HFF-Myc (cell line): ENCODE data around the gene TRPV5.

Experiments
- DNase-seq: peaks from one replicate; pipeline ENCODE4 v3.0.0-alpha.2; 2011; ENCODE audit warnings: low read depth; ENCODE audit errors: extremely low read depth
- H3K4me3 ChIP-seq: replicated peaks from 2 replicates; pipeline ENCODE4 v1.5.1; 2011; ENCODE audit warnings: low read depth, mild to moderate bottlenecking, control low read depth, low read length
- TF ChIP-seq, protein P1 (sequence below): IDR thresholded peaks from 2 replicates; pipeline ENCODE4 v1.5.1; 2012; ENCODE audit warnings: mild to moderate bottlenecking, low read depth, low read length, control low read depth; ENCODE audit errors: missing control alignments

The TRPV5 gene

GRCh38 chr7:142866361-142867096 lies 67.0 kb downstream of the TRPV5 start:
- H3K4me3 ChIP-seq: no peak overlapping the region

GRCh38 chr7:142865766-142866165 lies 67.8 kb downstream of the TRPV5 start:
- TF ChIP-seq, protein P1, sequence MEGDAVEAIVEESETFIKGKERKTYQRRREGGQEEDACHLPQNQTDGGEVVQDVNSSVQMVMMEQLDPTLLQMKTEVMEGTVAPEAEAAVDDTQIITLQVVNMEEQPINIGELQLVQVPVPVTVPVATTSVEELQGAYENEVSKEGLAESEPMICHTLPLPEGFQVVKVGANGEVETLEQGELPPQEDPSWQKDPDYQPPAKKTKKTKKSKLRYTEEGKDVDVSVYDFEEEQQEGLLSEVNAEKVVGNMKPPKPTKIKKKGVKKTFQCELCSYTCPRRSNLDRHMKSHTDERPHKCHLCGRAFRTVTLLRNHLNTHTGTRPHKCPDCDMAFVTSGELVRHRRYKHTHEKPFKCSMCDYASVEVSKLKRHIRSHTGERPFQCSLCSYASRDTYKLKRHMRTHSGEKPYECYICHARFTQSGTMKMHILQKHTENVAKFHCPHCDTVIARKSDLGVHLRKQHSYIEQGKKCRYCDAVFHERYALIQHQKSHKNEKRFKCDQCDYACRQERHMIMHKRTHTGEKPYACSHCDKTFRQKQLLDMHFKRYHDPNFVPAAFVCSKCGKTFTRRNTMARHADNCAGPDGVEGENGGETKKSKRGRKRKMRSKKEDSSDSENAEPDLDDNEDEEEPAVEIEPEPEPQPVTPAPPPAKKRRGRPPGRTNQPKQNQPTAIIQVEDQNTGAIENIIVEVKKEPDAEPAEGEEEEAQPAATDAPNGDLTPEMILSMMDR: no peak
- DNase-seq: no peak

More at GRCh38 chr7:142866361-142867096, 67.0 kb downstream of the TRPV5 start:
- TF ChIP-seq, protein P1: peak; percentile 61
- no peak for DNase-seq

DNA sequence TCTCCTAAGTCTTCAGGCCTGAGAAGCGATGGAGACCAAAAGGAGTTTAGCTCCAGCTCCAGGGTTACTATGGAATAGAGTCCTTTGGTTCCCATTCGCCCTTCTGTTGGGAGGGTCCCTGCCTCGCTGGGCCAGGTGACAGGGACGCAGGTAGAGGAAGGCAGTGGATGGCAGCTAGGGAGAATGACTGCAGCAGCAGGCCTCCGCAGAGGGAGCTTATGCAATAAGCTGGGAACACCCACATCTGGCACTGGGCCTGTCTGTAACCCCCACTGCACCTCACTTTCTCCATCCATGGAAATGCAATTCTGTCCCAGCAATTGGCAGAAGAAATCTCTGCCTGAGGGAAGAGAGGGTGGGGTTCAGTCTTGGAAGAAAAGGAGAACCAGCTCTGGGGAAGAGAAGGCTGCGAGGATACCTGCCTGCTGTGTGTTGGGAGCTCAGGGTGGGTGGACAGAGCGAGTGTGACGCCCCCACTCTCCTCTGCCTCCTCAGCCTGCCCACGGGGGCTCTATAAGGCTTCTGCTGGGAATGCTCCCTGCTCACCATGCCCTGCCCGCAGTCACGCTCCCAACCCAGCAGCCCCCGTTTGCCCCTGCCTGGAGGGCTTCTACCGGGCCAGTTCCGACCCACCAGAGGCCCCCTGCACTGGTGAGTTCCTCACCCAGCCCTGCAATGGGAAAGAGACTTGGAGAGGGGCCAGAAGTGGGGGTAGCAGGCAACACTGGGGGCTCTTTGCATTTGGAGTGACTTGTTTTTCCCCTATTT lies 68.4 kb downstream of the TRPV5 start:
- DNase-seq: no peak
- H3K4me3 ChIP-seq: no peak overlapping the region
- TF ChIP-seq, protein P1: no peak

More at GRCh38 chr7:142865766-142866165, 67.8 kb downstream of the TRPV5 start:
- no peak overlapping the region for H3K4me3 ChIP-seq

GRCh38 chr7:142863891-142864685 lies 69.5 kb downstream of the TRPV5 start:
- DNase-seq: no peak
- H3K4me3 ChIP-seq: no peak overlapping the region
- TF ChIP-seq, protein P1: no peak

DNA sequence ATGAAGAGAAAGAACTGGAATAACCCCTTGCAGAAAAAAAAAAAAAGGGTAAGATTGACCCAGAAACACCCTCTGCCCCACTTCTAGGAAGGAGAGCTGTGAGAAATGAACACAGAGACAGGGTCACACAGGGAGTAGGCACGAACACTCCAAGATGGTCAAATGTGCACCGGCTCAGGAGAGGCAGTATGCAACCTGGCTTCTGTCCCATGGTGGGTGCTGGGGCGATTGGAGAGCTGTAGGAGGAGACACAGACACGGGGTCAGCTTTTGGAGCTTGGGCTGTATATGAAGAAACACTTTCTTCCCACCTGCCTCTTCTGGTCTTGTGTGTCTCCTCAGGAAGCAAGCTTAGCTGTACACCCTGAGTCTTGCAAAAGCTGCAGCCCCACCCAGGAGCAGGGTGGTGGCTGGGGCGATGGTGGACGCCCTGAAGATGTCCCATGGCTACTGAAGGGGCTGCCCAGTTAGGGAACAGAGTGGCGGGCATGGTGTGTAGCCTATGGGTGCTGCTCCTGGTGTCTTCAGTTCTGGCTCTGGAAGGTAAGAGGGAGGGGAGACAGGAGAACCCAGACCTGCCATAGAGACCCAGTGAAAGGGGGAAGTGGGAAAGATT lies 70.7 kb downstream of the TRPV5 start:
- no peak overlapping the region for H3K4me3 ChIP-seq
- TF ChIP-seq, protein P1: no peak
- no peak for DNase-seq

- TF ChIP-seq, protein P1: no peak
- H3K4me3 ChIP-seq: no peak overlapping the region
- DNase-seq: no peak
Observed at GRCh38 chr7:142862351-142862750, 71.2 kb downstream of the TRPV5 start.
